Kidney epithelial cell (primary cell): ENCODE measurements around the gene RAI1. TPM values are rescaled to one million over a fixed set of nuclear protein-coding genes. Genes with fewer than 3 reads are reported as not detected.

Source experiments
- DNase-seq: peaks from one replicate; pipeline ENCODE4 v3.0.0-alpha.2; 2010; ENCODE audit warnings: low read depth
- H3K27me3 ChIP-seq: 2 replicates; pipeline ENCODE4 v1.6.0; 2011; ENCODE audit warnings: low read length; ENCODE audit not compliant: control insufficient read depth, insufficient read depth
- H3K36me3 ChIP-seq: 2 replicates; pipeline ENCODE4 v1.5.1; 2011; ENCODE audit warnings: low read length; ENCODE audit not compliant: control insufficient read depth, insufficient read depth
- H3K4me3 ChIP-seq: 2 replicates; pipeline ENCODE4 v1.5.1; 2011; ENCODE audit warnings: low read depth, mild to moderate bottlenecking, control low read depth, low read length
- CTCF ChIP-seq: IDR thresholded peaks from 2 replicates; pipeline ENCODE4 v1.5.1; 2011; ENCODE audit warnings: mild to moderate bottlenecking, moderate library complexity, low read length, control low read depth, inconsistent platforms; ENCODE audit not compliant: insufficient read depth, poor library complexity, severe bottlenecking
- total RNA-seq: library from RNA; depleted of rRNA; stranded (reverse); fragments of >200 nt; gene quantifications from 2 replicates; pipeline ENCODE4 v1.2.3, GENCODE V29; 2015

RAI1 gene
- total RNA-seq, 1 donor from 2014 or later, result 31.3 TPM

- H3K27me3 ChIP-seq, result no peaks in the 10 kb centered on the region
- H3K4me3 ChIP-seq, result no peak overlapping the region
- no peaks in the 10 kb centered on the region for H3K36me3 ChIP-seq
- no peak for TF ChIP-seq CTCF
- DNase-seq, result no peak
These were observed 62.9 kb downstream of the RAI1 start for GRCh38 chr17:17744116-17744515.

GRCh38 chr17:17745476-17746455 is 64.5 kb downstream of the RAI1 start:
- H3K27me3 ChIP-seq, result no peaks in the 10 kb centered on the region
- no peak for DNase-seq

GRCh38 chr17:17748179-17748578 is 66.9 kb downstream of the RAI1 start:
- no peak overlapping the region for H3K4me3 ChIP-seq
- peak; percentile 4 for TF ChIP-seq CTCF
- H3K27me3 ChIP-seq, result no peaks in the 10 kb centered on the region
- H3K36me3 ChIP-seq, result no peaks in the 10 kb centered on the region
- no peak for DNase-seq

More at GRCh38 chr17:17745476-17746455, 64.5 kb downstream of the RAI1 start:
- no peak for TF ChIP-seq CTCF
- H3K4me3 ChIP-seq, result no peak overlapping the region
- no peaks in the 10 kb centered on the region for H3K36me3 ChIP-seq

- no peaks in the 10 kb centered on the region for H3K36me3 ChIP-seq
- DNase-seq, result no peak
- no peak for TF ChIP-seq CTCF
- H3K4me3 ChIP-seq, result no peak overlapping the region
- no peaks in the 10 kb centered on the region for H3K27me3 ChIP-seq
These were observed 67.3 kb downstream of the RAI1 start for GRCh38 chr17:17748604-17749003.

GRCh38 chr17:17749025-17749772 is 67.9 kb downstream of the RAI1 start:
- TF ChIP-seq CTCF, result no peak
- DNase-seq, result no peak
- no peaks in the 10 kb centered on the region for H3K27me3 ChIP-seq
- no peak overlapping the region for H3K4me3 ChIP-seq
- H3K36me3 ChIP-seq, result no peaks in the 10 kb centered on the region
